Activated CD8-positive, alpha-beta T cell treated with anti-CD3 and anti-CD28 coated beads for 36 hours (primary cell): ENCODE data around the gene DLG2. TPM values are rescaled to one million over a fixed set of nuclear protein-coding genes. Genes with fewer than 3 reads are reported as not detected.
"Not testable (repeated sequence)": the region's sequence is repeated elsewhere in the genome, so short reads cannot be mapped to it uniquely, and the experiment has no call there.

Experiments used
- ATAC-seq: fragments of 200-7000 bp; cut with Tn5 transposase; one replicate; pipeline ENCODE4 v1.10.0; 2021; ENCODE audit warnings: mild to moderate bottlenecking, moderate library complexity
- CTCF ChIA-PET: fragments of 350-600 bp; sonication (Branson Sonifier 250); formaldehyde crosslinking; loops from one replicate; lab custom pipeline; 2021; ENCODE audit warnings: antibody characterized with exemption; lab: Charles Lee
- POLR2A ChIA-PET: fragments of 350-600 bp; sonication (Branson Sonifier 250); formaldehyde crosslinking; loops from one replicate; lab custom pipeline; 2021; ENCODE audit warnings: antibody characterized with exemption; lab: Charles Lee
- DNase-seq: peaks from one replicate; pipeline ENCODE4 v3.0.0-alpha.2; 2020
- H3K27ac Mint-ChIP-seq: one replicate; pipeline ENCODE4 v1.8.0; 2021; ENCODE audit warnings: mild to moderate bottlenecking, mixed read lengths
- H3K27me3 Mint-ChIP-seq: one replicate; pipeline ENCODE4 v1.8.0; 2021; ENCODE audit warnings: mixed read lengths
- H3K36me3 Mint-ChIP-seq: one replicate; pipeline ENCODE4 v1.8.0; 2021; ENCODE audit warnings: low read depth, mixed read lengths
- H3K4me1 Mint-ChIP-seq: one replicate; pipeline ENCODE4 v1.8.0; 2021; ENCODE audit warnings: low read depth, mixed read lengths
- H3K4me3 Mint-ChIP-seq: one replicate; pipeline ENCODE4 v1.8.0; 2021; ENCODE audit warnings: mild to moderate bottlenecking, moderate library complexity, mixed read lengths
- H3K9me3 Mint-ChIP-seq: one replicate; pipeline ENCODE4 v1.8.0; 2021; ENCODE audit warnings: mixed read lengths
- intact Hi-C: fragments of 100-400 bp; cut with micrococcal nuclease; formaldehyde crosslinking; loops from one replicate; pipeline ENCODE4 v1.10.0; 2022
- total RNA-seq, 2 experiments: library from RNA; stranded (reverse); gene quantifications; one replicate each; pipeline ENCODE4 v1.2.3, GENCODE V29; 2021
- TF ChIP-seq, protein P1 (sequence below): fragments of 200-600 bp; IDR thresholded peaks from one replicate; pipeline ENCODE4 v1.8.0; 2022; ENCODE audit warnings: antibody characterized with exemption, mild to moderate bottlenecking

The DLG2 gene
- total RNA-seq: 1 to 10 TPM; 2.2 to 2.6 TPM

DNA sequence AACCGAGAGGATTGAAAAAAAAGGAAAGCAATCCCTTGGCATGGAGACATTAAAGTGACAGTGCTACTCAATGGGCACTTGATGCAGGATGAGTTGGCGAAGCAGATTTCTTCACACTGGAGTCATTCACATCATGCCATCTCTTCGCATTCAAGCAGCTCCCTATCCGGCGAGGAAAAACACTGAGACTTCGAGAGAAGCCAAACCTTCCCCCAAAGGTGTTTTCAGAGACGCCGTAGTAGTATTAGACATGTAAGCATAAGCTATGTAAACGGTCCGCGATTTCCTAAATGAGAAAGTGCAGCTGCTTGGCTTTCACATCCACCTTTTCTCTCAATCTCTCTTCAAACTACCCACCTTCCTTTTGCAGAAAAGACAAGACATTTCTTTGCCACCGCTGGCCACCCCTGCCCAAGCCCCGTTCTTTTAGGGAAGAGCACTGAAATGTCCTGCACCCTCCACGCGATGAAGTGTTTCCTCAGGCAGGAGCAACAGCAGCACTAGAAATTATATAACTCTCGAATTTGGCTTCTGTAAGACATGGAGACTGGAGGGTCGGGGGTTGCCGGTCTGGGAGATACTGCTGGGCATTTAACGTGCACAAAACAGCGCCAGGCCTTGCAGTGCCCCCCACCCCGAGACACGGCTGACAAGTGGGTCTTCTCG lies at the start of gene DLG2:
TSS of gene DLG2 (minus strand) at position 13 of the 666 bp plus-strand sequence.
- intact Hi-C loops: loop anchor here (5.0 kb wide), 1 partner anchor 35 kb away; no protein-coding TSS in a partner anchor
- DNase-seq (peak; percentile 22), ATAC-seq (no peak)
- POLR2A ChIA-PET: interaction anchor here (0.9 to 3.0 kb wide), 6 partner anchors 10 to 227 kb away, joined by 4 to 33 read pairs (median 8); partner anchors contain the start of genes CCDC83 and TMEM126A
- H3K27me3 Mint-ChIP-seq: no peaks in the 10 kb centered on the region
- peaks cover 16% of the 10 kb centered on the region for H3K36me3 Mint-ChIP-seq
- peak within 1 kb of the TSS; percentile 93 for H3K4me3 Mint-ChIP-seq
- peaks cover 36% of the 10 kb centered on the region for H3K4me1 Mint-ChIP-seq
- H3K27ac Mint-ChIP-seq: peak within 1 kb of the TSS; percentile 97
- TF ChIP-seq, protein P1, sequence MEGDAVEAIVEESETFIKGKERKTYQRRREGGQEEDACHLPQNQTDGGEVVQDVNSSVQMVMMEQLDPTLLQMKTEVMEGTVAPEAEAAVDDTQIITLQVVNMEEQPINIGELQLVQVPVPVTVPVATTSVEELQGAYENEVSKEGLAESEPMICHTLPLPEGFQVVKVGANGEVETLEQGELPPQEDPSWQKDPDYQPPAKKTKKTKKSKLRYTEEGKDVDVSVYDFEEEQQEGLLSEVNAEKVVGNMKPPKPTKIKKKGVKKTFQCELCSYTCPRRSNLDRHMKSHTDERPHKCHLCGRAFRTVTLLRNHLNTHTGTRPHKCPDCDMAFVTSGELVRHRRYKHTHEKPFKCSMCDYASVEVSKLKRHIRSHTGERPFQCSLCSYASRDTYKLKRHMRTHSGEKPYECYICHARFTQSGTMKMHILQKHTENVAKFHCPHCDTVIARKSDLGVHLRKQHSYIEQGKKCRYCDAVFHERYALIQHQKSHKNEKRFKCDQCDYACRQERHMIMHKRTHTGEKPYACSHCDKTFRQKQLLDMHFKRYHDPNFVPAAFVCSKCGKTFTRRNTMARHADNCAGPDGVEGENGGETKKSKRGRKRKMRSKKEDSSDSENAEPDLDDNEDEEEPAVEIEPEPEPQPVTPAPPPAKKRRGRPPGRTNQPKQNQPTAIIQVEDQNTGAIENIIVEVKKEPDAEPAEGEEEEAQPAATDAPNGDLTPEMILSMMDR: no peak
- CTCF ChIA-PET: interaction anchor here (0.7 to 2.3 kb wide), 2 partner anchors 20 to 234 kb away, joined by 3 to 8 read pairs; partner anchors contain the start of gene TMEM126A
- no peaks in the 10 kb centered on the region for H3K9me3 Mint-ChIP-seq

DNA sequence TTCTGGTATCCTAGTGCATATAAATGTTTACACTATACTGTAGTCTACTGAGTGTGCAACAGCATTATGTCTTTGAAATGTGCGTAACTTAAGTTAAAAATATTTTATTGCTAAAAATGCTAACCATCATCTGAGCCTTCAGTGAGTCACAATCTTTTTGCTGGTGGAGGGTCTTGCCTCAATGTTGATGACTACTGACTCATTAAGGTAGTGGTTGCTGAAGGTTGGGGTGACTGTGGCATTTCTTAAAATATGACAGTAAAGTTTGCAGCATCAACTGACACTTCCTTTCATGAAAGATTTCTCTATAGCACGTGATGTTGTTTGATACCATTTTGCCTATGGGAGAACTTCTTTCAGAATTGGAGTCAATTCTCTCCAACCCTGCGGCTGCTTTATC lies 46.2 kb upstream of the DLG2 start:
- Mint-ChIP-seq H3K27ac (no peak overlapping the region), H3K9me3 (no peaks in the 10 kb centered on the region), H3K4me3 (no peak overlapping the region), H3K27me3 (peaks cover 2% of the 10 kb centered on the region), H3K36me3 (no peaks in the 10 kb centered on the region), H3K4me1 (no peaks in the 10 kb centered on the region)
- ATAC-seq (peak; percentile 67), DNase-seq (peak; percentile 43)
- TF ChIP-seq, protein P1: no peak
- ChIA-PET CTCF (no interaction called here), POLR2A (interaction anchor here (0.9 kb wide), 1 partner anchor 9 kb away, joined by 3 read pairs; the partner anchor contains the start of gene CREBZF)
- intact Hi-C loops: no loop called here

DNA sequence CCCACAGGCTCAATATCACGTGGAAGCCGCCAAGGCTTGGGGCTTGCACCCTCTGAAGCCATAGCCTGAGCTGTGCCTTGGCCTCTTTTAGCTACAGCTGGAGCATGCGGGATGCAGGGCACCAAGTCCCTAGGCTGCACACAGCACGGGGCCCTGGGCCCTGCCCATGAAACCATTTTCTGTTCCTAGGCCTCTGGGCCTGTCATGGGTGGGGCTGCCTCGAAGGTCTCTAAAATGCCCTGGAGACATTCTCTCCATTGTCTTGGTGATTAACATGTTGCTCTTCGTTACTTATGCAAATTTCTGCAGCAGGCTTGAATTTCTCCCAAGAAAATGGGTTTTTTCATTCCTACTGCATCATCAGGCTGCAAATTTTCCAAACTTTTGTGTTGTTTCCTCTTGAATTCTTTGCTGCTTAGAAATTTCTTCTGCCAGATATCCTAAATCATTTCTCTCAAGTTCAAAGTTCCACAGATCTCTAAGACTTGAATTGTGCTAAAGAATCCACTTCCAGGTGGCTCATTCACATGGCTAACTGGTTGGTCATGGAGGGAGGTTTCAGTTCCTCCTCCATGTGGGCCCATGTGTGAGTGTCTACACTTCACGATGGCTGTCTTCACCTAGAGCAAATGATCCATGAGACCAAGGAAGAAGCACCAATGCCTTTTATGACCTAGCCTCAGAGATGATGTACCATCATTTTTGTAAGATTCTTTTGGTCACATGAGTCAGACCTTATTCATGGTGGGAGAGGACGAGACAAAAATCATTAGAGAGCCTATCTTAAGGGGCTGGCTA lies 45.2 kb upstream of the DLG2 start:
- ChIA-PET POLR2A (interaction anchor here (0.6 kb wide), 1 partner anchor 8 kb away, joined by 3 read pairs; no protein-coding TSS in a partner anchor), CTCF (no interaction called here)
- Mint-ChIP-seq H3K9me3 (no peaks in the 10 kb centered on the region), H3K27ac (no peak overlapping the region), H3K4me3 (no peak overlapping the region), H3K36me3 (no peaks in the 10 kb centered on the region), H3K4me1 (no peaks in the 10 kb centered on the region), H3K27me3 (peaks cover 2% of the 10 kb centered on the region)
- TF ChIP-seq, protein P1: no peak
- no peak for DNase-seq
- intact Hi-C loops: no loop called here
- no peak for ATAC-seq

DNA sequence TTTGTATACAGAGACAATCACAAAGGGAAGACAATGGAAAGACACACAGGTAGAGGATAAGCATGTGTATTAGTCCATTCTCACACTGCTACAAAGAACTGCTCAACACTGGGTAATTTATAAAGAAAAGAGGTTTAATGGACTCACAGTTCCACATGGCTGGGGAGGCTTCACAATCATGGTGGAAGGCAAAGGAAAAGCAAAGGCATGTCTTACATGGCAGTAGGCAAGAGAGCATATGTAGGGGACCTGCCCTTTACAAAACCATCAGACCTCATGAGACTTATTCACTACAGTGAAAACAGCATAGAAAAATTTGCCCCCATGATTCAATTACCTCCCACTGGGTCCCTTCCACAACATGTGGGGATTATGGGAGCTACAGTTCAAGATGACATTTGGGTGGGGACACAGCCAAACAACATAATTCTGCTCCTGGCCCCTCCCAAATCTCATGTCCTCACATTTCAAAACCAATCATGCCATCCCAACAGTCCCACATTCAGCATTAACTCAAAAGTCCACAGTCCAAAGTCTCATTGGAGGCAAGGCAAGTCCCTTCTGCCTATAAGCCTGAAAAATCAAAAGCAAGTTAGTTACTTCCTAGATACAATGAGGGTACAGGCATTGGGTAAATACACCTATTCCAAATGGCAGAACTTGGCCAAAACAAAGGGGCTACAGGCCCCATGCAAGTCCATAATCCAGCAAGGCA lies 44.0 kb upstream of the DLG2 start:
- ChIA-PET POLR2A (interaction anchor here (0.6 kb wide), 1 partner anchor 790 kb away, joined by 3 read pairs; no protein-coding TSS in a partner anchor), CTCF (interaction anchor here (0.6 to 1.6 kb wide), 2 partner anchors 10 to 62 kb away, joined by 4 to 5 read pairs; no protein-coding TSS in a partner anchor)
- H3K4me1 Mint-ChIP-seq, H3K4me3 Mint-ChIP-seq, H3K36me3 Mint-ChIP-seq, H3K9me3 Mint-ChIP-seq, intact Hi-C loops, H3K27ac Mint-ChIP-seq, H3K27me3 Mint-ChIP-seq, DNase-seq, ATAC-seq: not testable (repeated sequence)

DNA sequence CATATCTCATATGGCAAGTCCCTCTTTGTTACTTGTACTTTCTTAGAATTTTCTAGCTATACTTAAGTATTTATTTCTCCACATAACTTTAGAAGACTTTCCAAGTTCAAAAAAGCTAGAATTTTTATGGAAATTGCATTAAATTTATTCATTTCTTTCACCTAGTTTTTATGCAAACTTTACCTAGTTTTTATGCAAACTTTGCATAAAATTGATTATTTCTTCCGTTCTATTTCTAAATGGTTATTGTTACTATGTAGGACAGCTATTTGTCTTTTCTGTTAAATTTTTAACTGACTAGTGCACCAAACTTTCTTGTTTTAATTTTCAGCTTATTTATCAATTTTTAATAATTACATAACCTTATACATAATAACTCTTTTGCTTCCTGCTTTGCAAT lies 41.0 kb upstream of the DLG2 start:
- intact Hi-C loops: loop anchor here (10.0 kb wide), 2 partner anchors 87 to 157 kb away; no protein-coding TSS in a partner anchor
- Mint-ChIP-seq H3K36me3 (peaks cover 12% of the 10 kb centered on the region), H3K4me3 (no peak overlapping the region), H3K27ac (no peak overlapping the region), H3K9me3 (no peaks in the 10 kb centered on the region), H3K4me1 (peaks cover 8% of the 10 kb centered on the region), H3K27me3 (no peaks in the 10 kb centered on the region)
- ATAC-seq (no peak), DNase-seq (no peak)
- TF ChIP-seq, protein P1: no peak
- ChIA-PET POLR2A (interaction anchor here (1.4 kb wide), 2 partner anchors 20 to 186 kb away, joined by 4 read pairs; partner anchors contain the start of gene TMEM126A), CTCF (interaction anchor here (1.0 kb wide), 2 partner anchors 141 to 187 kb away, joined by 3 read pairs; partner anchors contain the start of gene CCDC83)
